K562 (cell line): Measurements from ENCODE around the gene OTOGL.

Experiments
- BRD4 ChIP-seq: fragments of 200-600 bp; sonication (generic); IDR thresholded peaks from 2 replicates; pipeline ENCODE4 v1.6.1; 2017; ENCODE audit warnings: inconsistent platforms
- RBM39 ChIP-seq: fragments of 200-400 bp; formaldehyde crosslinking; optimal IDR thresholded peaks from 2 replicates; pipeline ENCODE3; 2018; ENCODE audit warnings: low read depth, low read length
- RFX1 ChIP-seq: fragments of 450-650 bp; IDR thresholded peaks from 2 replicates; pipeline ENCODE4 v1.6.1; 2016; ENCODE audit warnings: mild to moderate bottlenecking, moderate library complexity
- YY1 ChIP-seq, 3 experiments: IDR thresholded peaks; 2 replicates each; pipeline ENCODE4 v1.6.1; 2011; ENCODE audit warnings: low read length in 2 of 3, mild to moderate bottlenecking in 2 of 3, moderate library complexity in 2 of 3, borderline replicate concordance in 1 of 3, control low read depth in 1 of 3, low read depth in 1 of 3; ENCODE audit not compliant: insufficient read depth in 3 of 3, insufficient replicate concordance in 2 of 3, control insufficient read depth in 1 of 3, insufficient read length in 1 of 3; ENCODE audit errors: extremely low read depth in 1 of 3

DNA sequence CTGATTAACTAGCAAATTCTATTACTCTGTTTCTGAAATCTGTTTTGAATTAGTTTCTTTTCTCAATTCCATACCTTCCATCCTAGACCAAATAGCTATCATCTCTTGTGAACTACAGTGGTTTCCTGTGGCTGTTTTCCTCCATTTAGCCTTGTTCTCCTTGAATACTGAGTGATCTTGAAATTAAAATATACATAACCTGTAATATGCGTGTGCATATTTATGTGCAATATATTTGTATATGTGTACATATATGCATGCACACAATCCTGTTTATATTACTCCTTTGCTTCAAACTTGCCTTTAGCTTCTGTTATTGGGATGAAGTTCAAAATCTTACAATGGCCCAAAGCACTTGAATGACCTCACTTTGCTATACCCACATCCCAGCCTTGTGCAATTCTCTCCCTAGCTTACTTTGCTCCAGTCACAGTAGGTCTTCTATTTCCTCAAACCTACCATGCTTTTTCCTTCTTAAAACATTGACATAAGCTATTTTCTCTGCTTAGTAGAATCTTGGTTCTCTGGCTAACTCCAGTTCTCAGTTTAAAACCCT is 99.5 kb downstream of the OTOGL start:
- TF ChIP-seq RFX1 (no peak), RBM39 (no peak), YY1 (IDR thresholded peaks at IDR 0.05; ENCODE audit: borderline replicate concordance in 1 of 3, control insufficient read depth in 1 of 3, extremely low read depth in 1 of 3, insufficient read depth in 3 of 3, insufficient read length in 1 of 3, insufficient replicate concordance in 2 of 3, low read depth in 1 of 3, low read length in 2 of 3) (no peak), BRD4 (no peak)
